LNCaP clone FGC (cell line): ENCODE results near the gene TPGS1.

Source experiments
- DNase-seq: peaks from one replicate; pipeline ENCODE4 v3.0.0-alpha.2; 2011; ENCODE audit warnings: low read depth
- H3K4me3 ChIP-seq: 2 replicates; pipeline ENCODE4 v1.5.1; 2011; ENCODE audit warnings: mild to moderate bottlenecking, low read depth, low read length, control low read depth
- TF ChIP-seq, protein P1 (sequence below): IDR thresholded peaks from 2 replicates; pipeline ENCODE4 v1.5.1; 2012; ENCODE audit warnings: mild to moderate bottlenecking; ENCODE audit not compliant: control insufficient read depth, insufficient read depth; ENCODE audit errors: extremely low read depth

The TPGS1 gene

DNA sequence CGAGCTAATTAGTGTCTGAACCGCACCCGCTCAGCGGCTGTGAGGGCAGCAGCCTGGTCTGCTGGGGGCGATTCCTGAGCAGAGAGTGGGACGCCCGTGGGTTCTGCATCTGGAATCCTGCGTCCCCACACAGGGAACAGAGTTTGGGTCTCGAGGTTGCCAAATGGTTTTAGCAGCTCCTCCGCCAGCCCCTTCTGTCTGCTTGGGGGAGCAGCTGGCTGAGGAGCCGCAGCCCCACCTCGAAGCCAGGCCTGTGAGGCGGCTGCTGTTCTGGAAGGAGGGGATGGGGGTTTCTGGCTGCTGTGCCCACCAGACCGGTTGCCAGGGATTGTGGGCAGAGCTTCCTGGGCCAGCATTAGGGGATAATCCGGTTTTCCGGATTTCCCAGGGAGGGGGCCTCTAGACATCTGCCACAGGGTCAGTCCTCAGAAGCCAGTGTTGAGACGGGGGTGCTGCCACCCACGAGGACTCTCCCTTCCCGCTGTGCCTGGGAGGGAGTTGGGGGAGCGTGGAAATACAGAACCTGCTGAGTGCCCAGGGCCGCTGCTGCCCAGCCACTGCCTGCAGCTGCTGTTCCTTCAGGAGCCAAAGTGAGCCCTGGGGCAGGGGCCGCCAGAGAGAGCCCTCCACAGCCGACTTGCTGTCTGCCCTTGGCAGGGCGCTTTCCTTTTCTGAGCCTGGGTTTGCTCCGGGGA is 26.2 kb downstream of the TPGS1 start:
- no peak for DNase-seq
- TF ChIP-seq, protein P1, sequence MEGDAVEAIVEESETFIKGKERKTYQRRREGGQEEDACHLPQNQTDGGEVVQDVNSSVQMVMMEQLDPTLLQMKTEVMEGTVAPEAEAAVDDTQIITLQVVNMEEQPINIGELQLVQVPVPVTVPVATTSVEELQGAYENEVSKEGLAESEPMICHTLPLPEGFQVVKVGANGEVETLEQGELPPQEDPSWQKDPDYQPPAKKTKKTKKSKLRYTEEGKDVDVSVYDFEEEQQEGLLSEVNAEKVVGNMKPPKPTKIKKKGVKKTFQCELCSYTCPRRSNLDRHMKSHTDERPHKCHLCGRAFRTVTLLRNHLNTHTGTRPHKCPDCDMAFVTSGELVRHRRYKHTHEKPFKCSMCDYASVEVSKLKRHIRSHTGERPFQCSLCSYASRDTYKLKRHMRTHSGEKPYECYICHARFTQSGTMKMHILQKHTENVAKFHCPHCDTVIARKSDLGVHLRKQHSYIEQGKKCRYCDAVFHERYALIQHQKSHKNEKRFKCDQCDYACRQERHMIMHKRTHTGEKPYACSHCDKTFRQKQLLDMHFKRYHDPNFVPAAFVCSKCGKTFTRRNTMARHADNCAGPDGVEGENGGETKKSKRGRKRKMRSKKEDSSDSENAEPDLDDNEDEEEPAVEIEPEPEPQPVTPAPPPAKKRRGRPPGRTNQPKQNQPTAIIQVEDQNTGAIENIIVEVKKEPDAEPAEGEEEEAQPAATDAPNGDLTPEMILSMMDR: no peak
- peak overlapping the region; percentile 93 for H3K4me3 ChIP-seq

DNA sequence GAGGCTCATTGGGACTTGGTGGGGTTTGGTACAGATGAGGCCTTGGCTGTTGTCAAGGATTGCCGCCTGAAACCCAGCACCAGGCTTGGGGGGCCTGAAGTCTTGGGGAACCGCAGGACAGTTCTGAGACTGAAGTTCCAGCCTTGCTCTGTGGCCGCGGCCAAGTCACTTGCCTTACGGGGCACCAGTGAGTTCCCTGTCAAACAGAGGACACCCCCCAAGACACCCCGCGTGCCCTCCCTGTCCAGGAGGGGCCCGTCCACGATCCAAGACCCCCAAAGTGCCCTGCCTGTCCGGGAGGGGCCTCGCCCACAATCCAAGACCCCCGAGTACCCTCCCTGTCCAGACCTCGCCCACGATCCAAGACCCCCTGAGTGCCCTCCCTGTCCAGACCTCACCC is 26.8 kb downstream of the TPGS1 start:
- TF ChIP-seq, protein P1: 0 out of 2 replicates have a peak, but pooled peaks have one; percentile 4
- H3K4me3 ChIP-seq: peak overlapping the region; percentile 93

DNA sequence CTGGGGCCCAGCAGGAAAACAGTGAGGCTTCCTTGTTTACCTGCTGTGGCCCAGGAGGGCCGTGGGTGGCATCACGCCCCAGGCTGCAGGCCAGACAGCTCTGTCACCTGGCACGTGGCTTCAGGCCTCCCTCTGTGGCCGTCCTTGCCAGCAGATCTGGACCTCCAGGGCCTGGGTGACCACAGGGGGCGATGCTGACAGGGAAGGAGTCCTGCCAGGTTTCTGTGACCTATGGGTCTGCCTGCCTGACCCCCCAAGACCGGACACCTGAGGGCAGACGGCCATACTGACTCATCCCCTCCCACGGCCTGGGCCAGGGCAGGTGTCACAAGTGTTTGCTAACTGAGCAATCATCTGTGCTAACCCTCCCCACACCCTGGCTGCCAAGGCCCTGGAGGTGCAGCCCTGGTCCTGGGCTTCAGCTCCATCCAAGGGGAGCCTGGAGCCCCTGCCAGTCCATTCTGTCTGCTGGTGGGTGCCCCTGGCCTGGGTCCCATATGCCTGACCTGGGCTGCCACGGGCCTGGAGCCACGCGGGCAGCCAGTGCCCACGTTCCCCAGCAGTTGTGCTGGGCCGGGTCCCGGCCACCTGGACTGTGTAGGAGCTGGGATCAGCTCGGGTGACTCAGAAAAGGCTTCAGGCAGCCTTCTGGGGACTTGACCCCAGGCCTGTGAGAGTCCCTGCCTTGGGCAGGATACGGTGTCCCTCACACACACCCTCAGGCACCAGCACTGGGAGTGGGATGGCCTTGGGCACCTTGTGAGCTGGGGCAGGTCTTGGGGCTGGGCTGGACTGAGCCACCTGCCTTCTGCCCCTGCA is 27.9 kb downstream of the TPGS1 start:
- TF ChIP-seq, protein P1: no peak; the same call in 1 of the 2 replicates
- peak overlapping the region; percentile 93 for H3K4me3 ChIP-seq
- peak; percentile 82 for DNase-seq

More for the DNA sequence above, 26.8 kb downstream of the TPGS1 start:
- no peak for DNase-seq

DNA sequence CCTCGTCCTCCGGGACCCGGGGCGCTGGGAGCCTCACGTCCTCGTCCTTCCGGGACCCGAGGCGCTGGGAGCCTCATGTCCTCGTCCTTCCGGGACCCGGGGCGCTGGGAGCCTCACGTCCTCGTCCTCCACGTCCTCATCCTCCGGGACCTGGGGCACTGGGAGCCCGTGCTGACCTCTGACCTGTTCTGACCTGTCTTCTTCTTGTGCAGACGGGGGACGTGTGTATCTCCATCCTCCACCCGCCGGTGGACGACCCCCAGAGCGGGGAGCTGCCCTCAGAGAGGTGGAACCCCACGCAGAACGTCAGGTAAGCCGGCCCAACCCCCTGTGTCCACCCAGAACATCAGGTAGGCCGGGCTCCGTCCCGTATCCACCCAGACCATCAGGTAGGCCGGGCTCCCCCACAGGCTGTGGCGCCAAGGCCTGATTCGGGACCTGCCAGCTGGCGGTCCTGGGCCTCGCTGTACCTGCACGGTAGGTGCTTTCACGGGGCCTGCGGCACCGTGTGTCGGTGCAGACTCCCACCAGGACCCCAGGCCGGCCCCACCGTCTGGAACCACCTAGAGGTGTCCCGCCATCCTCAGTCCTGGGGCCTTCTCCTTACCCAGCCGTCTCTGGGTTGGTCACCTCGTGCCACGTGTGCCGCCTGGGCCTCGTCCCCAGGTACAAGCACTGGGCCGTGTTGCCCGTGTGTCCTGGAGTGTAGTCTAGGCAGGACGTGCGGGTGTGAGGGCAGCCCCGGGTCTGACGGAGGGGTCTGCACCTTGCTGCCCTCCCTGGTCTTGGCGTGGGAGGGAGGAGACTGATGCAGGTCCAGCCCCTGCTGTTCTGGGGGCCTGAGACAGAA is 29.0 kb downstream of the TPGS1 start:
- no peak for DNase-seq
- TF ChIP-seq, protein P1: no peak
- no peak overlapping the region for H3K4me3 ChIP-seq

DNA sequence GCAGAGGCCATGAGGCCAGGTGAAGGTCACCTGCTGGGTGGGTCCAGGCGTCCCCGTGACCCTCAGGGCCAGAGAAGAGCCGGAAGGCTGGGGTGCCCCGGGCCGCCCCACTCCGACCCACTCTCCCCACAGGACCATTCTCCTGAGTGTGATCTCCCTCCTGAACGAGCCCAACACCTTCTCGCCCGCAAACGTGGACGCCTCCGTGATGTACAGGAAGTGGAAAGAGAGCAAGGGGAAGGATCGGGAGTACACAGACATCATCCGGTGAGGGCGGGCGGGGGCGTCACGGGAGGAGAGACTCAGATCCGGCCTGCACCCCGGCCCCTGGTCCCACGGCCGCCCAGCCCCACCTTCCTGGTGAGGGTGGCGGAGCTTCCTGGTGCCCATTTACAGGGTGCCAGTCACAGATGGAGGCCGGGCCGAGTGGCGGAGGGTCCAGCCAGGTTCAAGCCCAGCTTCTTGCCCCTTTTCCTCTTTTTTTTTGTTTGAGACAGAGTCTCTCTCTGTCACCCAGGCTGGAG is 29.6 kb downstream of the TPGS1 start:
- H3K4me3 ChIP-seq: no peak overlapping the region
- DNase-seq: no peak
- TF ChIP-seq, protein P1: no peak

DNA sequence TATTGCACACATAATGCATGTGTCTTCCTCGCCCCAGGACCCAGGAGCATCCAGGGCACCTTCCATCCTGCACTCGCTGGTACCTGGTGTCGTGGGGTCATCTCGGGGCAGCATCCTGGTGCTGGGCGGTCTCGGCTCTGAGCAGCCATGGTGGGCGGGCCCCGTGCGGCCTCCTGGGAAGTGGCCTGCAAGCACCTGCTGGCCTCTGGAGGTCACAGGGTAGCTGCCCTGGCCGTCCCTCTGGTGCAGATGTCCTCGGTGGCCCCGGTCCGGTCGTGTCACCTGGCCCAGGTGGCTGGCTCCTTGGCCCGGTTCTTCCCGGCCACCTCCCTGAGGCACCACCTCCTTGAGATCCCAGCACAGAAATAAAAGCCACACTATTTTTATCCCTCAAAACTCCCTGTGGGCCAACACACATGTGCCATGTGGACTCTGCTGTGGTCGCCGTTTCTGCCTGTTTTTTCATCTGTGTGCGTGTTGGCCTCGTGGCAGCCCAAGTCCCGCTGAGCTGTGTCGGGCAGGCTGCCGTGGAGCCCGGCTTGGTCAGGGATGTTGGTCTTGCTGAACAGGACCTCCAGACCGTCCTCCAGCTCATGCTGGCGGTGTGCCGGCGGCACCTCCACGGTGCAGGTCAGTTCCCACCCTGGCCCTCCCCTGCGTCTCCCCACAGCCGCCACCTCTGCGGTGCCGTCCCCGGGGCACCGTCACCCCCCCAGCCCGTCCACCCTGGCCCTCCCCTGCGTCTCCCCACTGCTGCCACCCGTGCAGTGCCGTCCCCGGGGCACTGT is 31.5 kb downstream of the TPGS1 start:
- DNase-seq: no peak
- no peak overlapping the region for H3K4me3 ChIP-seq
- TF ChIP-seq, protein P1: no peak
